ENCODE measurements around the gene MRPS11. TPM values are rescaled to one million over a fixed set of nuclear protein-coding genes. Genes with fewer than 3 reads are reported as not detected.
A peak's percentile ranks its signal among the peaks of the same experiment; 100 is the strongest.
"Not testable (repeated sequence)": the region's sequence is repeated elsewhere in the genome, so short reads cannot be mapped to it uniquely, and the experiment has no call there.

MRPS11 gene
- total RNA-seq, 1 donor from 2014 or later = 38.1 TPM

GRCh38 chr15:88469321-88469720, 1.8 kb downstream of the MRPS11 start:
- DNase-seq (ENCODE audit: low spot score) = no peak
- H3K4me3 Mint-ChIP-seq (ENCODE audit: unreplicated experiment) = no peak overlapping the region
- no peak for TF ChIP-seq CTCF (IDR thresholded peaks at IDR 0.05)
- H3K36me3 Mint-ChIP-seq (ENCODE audit: low read depth) = peaks cover 6% of the 10 kb centered on the region
- H3K27ac Mint-ChIP-seq (ENCODE audit: unreplicated experiment) = no peak overlapping the region
- H3K9me3 Mint-ChIP-seq (ENCODE audit: low read depth) = no peaks in the 10 kb centered on the region
- no peaks in the 10 kb centered on the region for H3K27me3 Mint-ChIP-seq (ENCODE audit: low read depth)
- peaks cover 16% of the 10 kb centered on the region for H3K4me1 Mint-ChIP-seq (ENCODE audit: low read depth)

- peak; percentile 40 for TF ChIP-seq CTCF (IDR thresholded peaks at IDR 0.05)
- H3K36me3 Mint-ChIP-seq (ENCODE audit: low read depth) = peaks cover 6% of the 10 kb centered on the region
- no peaks in the 10 kb centered on the region for H3K27me3 Mint-ChIP-seq (ENCODE audit: low read depth)
- H3K4me1 Mint-ChIP-seq (ENCODE audit: low read depth) = peaks cover 12% of the 10 kb centered on the region
- H3K9me3 Mint-ChIP-seq (ENCODE audit: low read depth) = no peaks in the 10 kb centered on the region
- no peak for DNase-seq (ENCODE audit: low spot score)
- no peak overlapping the region for H3K27ac Mint-ChIP-seq (ENCODE audit: unreplicated experiment)
- no peak overlapping the region for H3K4me3 Mint-ChIP-seq (ENCODE audit: unreplicated experiment)
Observed at GRCh38 chr15:88470625-88471372, 3.3 kb downstream of the MRPS11 start.

DNA sequence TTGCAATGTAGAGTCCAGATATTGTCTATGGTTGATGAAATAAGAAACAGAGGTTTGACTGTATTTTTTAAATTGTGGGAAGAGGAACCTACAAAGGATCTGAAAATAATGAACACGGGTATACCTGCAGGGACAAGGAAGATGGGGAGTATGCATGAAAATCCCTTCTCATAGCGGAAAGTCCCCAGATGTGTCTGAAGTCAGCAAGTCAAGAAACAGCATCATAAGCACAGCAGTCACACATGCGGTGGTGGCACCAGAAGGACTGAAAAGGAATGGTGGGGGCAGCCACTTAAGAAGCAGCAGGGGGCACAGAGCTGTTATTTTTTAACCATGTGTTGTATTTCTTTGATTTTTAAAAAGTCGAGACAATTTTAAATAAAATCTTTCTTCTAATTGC, 4.7 kb downstream of the MRPS11 start:
- H3K9me3 Mint-ChIP-seq (ENCODE audit: low read depth) = no peaks in the 10 kb centered on the region
- no peak for DNase-seq (ENCODE audit: low spot score)
- no peaks in the 10 kb centered on the region for H3K4me1 Mint-ChIP-seq (ENCODE audit: low read depth)
- H3K27ac Mint-ChIP-seq (ENCODE audit: unreplicated experiment) = no peak overlapping the region
- H3K36me3 Mint-ChIP-seq (ENCODE audit: low read depth) = peaks cover 10% of the 10 kb centered on the region
- no peaks in the 10 kb centered on the region for H3K27me3 Mint-ChIP-seq (ENCODE audit: low read depth)
- TF ChIP-seq CTCF (IDR thresholded peaks at IDR 0.05) = no peak
- H3K4me3 Mint-ChIP-seq (ENCODE audit: unreplicated experiment) = no peak overlapping the region

DNA sequence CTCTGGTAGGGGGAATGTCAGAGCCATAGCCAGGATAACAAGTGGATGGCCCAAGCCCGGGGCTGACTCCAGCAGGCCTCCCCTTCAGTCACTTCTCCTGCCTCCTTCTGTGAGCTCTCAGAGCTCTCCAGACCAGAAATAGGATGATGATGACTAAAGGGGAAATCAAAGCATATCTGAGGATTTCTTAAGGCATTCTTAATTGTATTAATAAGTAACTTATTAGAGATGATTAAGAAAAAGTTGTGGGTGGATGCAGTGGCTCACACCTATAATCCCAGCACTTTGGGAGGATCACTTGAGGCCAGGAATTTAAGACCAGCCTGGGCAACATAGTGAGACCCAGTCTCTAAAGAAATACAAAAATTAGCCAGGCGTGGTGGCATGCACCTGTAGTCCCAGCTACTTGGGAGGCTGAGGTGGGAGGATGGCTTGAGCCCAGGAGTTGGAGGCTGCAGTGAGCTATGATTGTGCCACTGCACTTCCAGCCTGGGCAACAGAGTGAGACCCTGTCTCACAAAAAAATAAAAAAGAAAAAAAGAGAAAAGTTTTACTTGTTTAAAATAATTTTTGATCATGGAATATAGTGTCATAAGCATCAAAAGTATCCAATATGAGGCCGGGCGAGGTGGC, 6.3 kb downstream of the MRPS11 start:
- not testable (repeated sequence) for H3K27ac Mint-ChIP-seq (ENCODE audit: unreplicated experiment); H3K4me3 Mint-ChIP-seq (ENCODE audit: unreplicated experiment); H3K4me1 Mint-ChIP-seq (ENCODE audit: low read depth); DNase-seq (ENCODE audit: low spot score); H3K27me3 Mint-ChIP-seq (ENCODE audit: low read depth); H3K9me3 Mint-ChIP-seq (ENCODE audit: low read depth)
- H3K36me3 Mint-ChIP-seq (ENCODE audit: low read depth) = peaks cover 13% of the 10 kb centered on the region

DNA sequence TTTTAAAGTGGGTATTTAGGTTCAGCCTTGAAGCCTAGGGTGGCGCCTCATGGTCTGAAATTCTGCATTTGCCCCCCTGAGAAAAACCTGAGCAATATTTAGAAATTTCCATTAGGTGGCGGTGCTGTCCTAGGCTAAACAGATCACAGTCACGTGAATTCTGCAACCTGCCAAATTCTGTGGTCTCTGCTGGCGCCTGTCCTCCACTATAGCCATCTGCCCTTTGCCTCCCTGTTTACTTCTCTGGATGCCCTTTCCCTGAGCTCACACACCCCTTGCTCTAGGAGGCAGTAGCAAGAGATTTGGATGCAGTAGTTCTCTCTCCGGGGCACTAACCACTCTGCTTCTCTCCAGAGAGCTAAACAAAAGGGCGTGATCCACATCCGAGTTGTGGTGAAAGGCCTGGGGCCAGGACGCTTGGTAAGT, 9.1 kb downstream of the MRPS11 start:
- no peak for DNase-seq (ENCODE audit: low spot score)
- no peaks in the 10 kb centered on the region for H3K9me3 Mint-ChIP-seq (ENCODE audit: low read depth)
- peak; percentile 79 for TF ChIP-seq CTCF (IDR thresholded peaks at IDR 0.05)
- no peak overlapping the region for H3K27ac Mint-ChIP-seq (ENCODE audit: unreplicated experiment)
- no peak overlapping the region for H3K4me3 Mint-ChIP-seq (ENCODE audit: unreplicated experiment)
- H3K27me3 Mint-ChIP-seq (ENCODE audit: low read depth) = no peaks in the 10 kb centered on the region
- no peaks in the 10 kb centered on the region for H3K4me1 Mint-ChIP-seq (ENCODE audit: low read depth)
- peaks cover 17% of the 10 kb centered on the region for H3K36me3 Mint-ChIP-seq (ENCODE audit: low read depth)

All from chondrocyte (in vitro differentiated cells).